Measurements from ENCODE around the gene SUSD1. TPM values are rescaled to one million over a fixed set of nuclear protein-coding genes. Genes with fewer than 3 reads are reported as not detected.

The SUSD1 gene
- total RNA-seq, 3 donors from 2014 or later: 18.8 to 43.8 (median 19.5) TPM

DNA sequence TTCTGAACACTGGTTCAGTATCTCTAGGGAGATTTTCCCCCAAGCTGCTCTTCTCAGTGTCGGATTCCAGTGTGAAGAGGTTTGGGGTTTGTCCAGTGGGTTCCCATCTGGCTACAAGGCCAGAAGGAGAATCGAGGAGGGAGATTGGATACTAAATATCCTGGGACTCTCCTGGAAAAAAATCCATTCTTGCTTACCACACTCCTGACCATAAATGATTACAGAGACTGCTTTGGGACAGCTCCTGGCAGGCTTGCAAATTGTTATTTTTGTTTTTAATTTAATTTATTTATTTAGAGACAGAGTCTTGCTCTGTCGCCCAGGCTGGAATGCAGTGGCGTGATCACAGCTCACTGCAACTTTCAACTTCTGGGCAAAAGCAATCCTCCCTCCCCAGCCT, 4.7 kb upstream of the SUSD1 start:
- H3K9me3 ChIP-seq: no peaks in the 10 kb centered on the region
- no peak overlapping the region for H3K4me3 ChIP-seq
- no peaks in the 10 kb centered on the region for H3K36me3 ChIP-seq (ENCODE audit: low read depth)
- peaks cover 5% of the 10 kb centered on the region for H3K4me1 ChIP-seq (ENCODE audit: low read depth)
- TF ChIP-seq, protein P1, sequence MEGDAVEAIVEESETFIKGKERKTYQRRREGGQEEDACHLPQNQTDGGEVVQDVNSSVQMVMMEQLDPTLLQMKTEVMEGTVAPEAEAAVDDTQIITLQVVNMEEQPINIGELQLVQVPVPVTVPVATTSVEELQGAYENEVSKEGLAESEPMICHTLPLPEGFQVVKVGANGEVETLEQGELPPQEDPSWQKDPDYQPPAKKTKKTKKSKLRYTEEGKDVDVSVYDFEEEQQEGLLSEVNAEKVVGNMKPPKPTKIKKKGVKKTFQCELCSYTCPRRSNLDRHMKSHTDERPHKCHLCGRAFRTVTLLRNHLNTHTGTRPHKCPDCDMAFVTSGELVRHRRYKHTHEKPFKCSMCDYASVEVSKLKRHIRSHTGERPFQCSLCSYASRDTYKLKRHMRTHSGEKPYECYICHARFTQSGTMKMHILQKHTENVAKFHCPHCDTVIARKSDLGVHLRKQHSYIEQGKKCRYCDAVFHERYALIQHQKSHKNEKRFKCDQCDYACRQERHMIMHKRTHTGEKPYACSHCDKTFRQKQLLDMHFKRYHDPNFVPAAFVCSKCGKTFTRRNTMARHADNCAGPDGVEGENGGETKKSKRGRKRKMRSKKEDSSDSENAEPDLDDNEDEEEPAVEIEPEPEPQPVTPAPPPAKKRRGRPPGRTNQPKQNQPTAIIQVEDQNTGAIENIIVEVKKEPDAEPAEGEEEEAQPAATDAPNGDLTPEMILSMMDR (IDR thresholded peaks at IDR 0.05): no peak
- ATAC-seq (no peak), DNase-seq (no peak)
- intact Hi-C loops (cut with DNase I, micrococcal nuclease): no loop called here

DNA sequence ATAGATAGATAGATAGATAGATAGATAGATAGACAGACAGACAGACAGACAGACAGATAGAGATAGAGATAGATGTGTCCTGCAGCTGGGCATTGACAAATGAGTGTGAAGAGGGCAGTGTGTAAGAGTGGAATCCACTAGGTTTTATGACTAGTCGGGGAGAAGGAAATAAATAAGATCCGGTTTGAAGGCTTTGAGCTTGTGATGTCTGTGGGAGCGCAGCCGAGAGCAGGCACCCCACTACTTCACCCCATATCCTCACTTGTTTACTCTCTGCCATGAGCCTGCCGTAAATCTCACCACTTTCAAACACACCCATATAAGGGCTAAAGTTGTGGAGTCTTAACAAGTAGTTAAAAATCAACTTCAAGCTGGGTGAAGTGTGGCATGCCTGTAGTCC, 1.4 kb upstream of the SUSD1 start:
- intact Hi-C loops (cut with DNase I, micrococcal nuclease): no loop called here
- ATAC-seq (peak; percentile 46), DNase-seq (peak in 1 of 3 donors; percentile 61)
- TF ChIP-seq, protein P1 (IDR thresholded peaks at IDR 0.05): no peak
- Histone ChIP-seq H3K9me3 (no peaks in the 10 kb centered on the region), H3K4me1 (ENCODE audit: low read depth) (peaks cover 22% of the 10 kb centered on the region), H3K36me3 (ENCODE audit: low read depth) (no peaks in the 10 kb centered on the region), H3K4me3 (no peak overlapping the region)

DNA sequence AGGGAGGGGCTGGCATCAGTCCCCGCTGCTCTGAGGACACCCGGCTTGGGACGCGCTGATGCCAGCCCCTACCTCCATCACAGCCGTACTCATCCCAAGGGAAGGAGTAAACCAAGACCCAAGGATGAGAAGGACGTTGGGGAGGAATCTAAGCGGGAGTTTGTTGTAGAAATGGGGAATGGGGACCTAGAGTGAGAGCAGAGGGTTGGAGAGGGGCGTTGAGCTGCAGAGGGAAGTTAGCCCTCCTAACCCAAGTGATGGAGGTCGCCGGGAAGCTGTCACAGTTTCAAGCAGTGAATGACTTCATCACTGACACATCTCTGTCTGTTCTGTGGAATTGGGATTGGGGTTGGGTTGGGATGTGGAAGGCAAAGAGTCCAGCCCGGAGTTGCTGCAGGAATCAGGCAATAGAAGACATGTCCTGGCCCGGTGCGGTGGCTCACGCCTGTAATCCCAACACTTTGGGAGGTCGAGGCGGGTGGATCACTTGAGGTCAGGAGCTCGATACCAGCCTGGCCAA, 759 bp upstream of the SUSD1 start:
- H3K9me3 ChIP-seq: no peaks in the 10 kb centered on the region
- peak; percentile 17 for ATAC-seq
- H3K4me1 ChIP-seq (ENCODE audit: low read depth): peaks cover 28% of the 10 kb centered on the region
- DNase-seq: peak in 1 of 3 donors; percentile 46
- intact Hi-C loops (cut with DNase I, micrococcal nuclease): no loop called here
- TF ChIP-seq, protein P1 (IDR thresholded peaks at IDR 0.05): no peak
- H3K36me3 ChIP-seq (ENCODE audit: low read depth): no peaks in the 10 kb centered on the region
- no peak overlapping the region for H3K4me3 ChIP-seq

DNA sequence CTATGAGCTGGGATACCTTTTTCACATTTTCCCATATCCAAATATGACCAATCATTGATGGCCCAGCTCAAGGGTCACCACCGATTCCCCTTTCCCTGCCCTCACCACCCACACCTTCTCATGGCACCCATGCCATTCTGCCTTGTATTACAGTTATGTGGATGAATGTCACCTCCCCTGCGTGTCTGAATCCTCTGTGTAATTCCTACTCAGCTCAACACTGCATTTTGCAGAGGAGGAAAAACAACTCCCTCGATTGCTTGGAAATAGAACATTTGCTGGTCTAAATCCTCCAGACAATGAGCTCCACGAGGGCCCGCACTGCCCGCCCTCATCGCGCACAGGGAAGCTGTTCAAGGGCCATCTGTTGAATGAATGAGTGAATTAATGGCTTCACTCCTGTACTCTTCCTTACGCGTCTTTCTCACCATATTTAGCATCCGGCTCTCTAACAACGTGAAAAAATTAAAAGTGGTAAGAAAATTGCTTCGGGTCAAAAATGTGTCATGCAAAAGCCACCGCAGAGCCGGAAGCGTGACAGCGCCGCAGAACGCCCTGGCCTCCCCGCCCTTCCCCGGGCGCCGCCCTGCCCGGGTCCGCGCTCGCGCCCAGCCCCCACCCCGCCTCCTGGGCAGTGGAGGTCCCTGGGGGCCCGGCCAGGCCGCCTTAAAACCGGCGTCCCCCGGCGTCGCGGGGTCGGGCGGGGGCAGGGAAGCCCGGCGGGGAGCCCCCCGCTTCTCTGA, 704 bp downstream of the SUSD1 start:
- H3K36me3 ChIP-seq (ENCODE audit: low read depth): no peaks in the 10 kb centered on the region
- peak overlapping the region; percentile 44 for H3K4me3 ChIP-seq
- DNase-seq: peak; percentile 89 to 92 (median 89)
- no peaks in the 10 kb centered on the region for H3K9me3 ChIP-seq
- TF ChIP-seq, protein P1 (IDR thresholded peaks at IDR 0.05): no peak
- intact Hi-C loops (cut with DNase I, micrococcal nuclease): no loop called here
- peaks cover 32% of the 10 kb centered on the region for H3K4me1 ChIP-seq (ENCODE audit: low read depth)
- ATAC-seq: peak; percentile 83

DNA sequence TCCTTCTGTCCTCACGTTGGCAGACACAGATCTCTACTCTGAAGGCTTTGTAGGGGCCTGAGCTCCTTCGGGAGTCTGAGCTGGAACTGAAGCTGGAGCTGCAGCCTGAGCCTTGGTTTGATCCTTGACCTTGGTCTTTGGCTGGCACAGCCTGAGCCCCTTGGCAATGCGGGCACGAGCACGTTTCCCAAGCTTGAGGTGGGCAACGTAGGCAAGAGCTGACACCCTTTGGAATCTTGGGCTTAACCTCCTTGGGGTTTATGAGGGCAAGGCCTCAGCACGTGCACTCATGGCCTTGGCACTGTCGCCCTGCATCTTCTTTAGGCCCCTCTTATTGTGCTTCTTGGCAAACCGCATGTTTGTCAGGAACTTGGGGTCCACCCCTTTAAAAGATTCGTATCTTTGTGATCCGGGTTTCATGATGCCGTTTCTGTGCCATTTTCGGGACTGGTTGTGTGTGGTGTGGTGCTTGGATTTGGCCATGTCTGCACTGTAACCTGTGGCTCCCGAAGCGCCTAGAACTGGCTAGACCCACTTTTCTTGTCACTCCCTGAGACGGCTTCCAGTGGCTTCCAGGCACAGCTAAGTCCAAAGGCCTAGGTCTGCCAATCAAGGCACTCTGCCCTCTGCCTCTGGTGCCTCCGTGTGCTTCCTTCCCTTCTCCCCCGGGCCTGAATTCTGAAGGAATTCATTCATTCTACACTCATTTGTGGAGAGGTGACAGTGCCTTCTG, 1.4 kb downstream of the SUSD1 start:
- peak; percentile 23 for ATAC-seq
- intact Hi-C loops (cut with DNase I, micrococcal nuclease): no loop called here
- no peaks in the 10 kb centered on the region for H3K36me3 ChIP-seq (ENCODE audit: low read depth)
- H3K4me3 ChIP-seq: no peak overlapping the region
- TF ChIP-seq, protein P1 (IDR thresholded peaks at IDR 0.05): no peak
- no peaks in the 10 kb centered on the region for H3K9me3 ChIP-seq
- DNase-seq: peak; percentile 56 to 73 (median 56)
- H3K4me1 ChIP-seq (ENCODE audit: low read depth): peaks cover 32% of the 10 kb centered on the region

Data from mucosa of descending colon (tissue), 3 donors.